ENCODE data around the gene AKR1C2.
"Not testable (repeated sequence)": the region's sequence is repeated elsewhere in the genome, so short reads cannot be mapped to it uniquely, and the experiment has no call there.

The AKR1C2 gene

DNA sequence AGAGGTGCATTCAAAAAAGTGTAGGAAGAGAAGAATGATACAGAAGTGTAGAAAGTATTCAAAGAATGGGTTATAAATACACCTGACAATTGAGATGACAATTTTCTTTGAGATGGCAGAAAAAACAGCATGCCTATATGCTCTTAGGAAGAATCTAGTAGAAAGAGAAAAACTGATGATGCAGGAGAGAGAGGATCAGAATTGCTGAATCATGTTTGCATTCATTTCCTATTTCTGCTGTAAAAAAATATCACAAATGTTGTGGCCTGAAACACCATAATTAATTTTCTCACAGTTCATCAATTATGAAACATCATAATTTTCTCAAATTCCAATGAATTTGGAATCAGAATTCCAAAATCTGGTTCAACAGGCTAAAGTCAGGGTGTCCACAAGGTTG, 50.3 kb downstream of the AKR1C2 start:
- ChIA-PET POLR2A (no interaction called here), CTCF (no interaction called here)
- no peak overlapping the region for H3K4me3 ChIP-seq (ENCODE audit: low read depth, low read length)
- TF ChIP-seq ZNF623 (tag by site-specific recombination; IDR thresholded peaks at IDR 0.05) (no peak), RBAK (tag by site-specific recombination; IDR thresholded peaks at IDR 0.05) (no peak), ZNF140 (tag by site-specific recombination; IDR thresholded peaks at IDR 0.05) (no peak)
- no peaks in the 10 kb centered on the region for H3K36me3 ChIP-seq (ENCODE audit: control insufficient read depth in 2 of 2, insufficient read depth in 1 of 2, low read length in 2 of 2)
- no peak overlapping the region for H3K27ac ChIP-seq (ENCODE audit: extremely low read depth, low read depth, low read length)
- H3K9me3 ChIP-seq (ENCODE audit: control insufficient read depth, insufficient read depth, low read depth, low read length), result no peaks in the 10 kb centered on the region
- no peaks in the 10 kb centered on the region for H3K4me1 ChIP-seq (ENCODE audit: control insufficient read depth, insufficient read depth, low read length)

DNA sequence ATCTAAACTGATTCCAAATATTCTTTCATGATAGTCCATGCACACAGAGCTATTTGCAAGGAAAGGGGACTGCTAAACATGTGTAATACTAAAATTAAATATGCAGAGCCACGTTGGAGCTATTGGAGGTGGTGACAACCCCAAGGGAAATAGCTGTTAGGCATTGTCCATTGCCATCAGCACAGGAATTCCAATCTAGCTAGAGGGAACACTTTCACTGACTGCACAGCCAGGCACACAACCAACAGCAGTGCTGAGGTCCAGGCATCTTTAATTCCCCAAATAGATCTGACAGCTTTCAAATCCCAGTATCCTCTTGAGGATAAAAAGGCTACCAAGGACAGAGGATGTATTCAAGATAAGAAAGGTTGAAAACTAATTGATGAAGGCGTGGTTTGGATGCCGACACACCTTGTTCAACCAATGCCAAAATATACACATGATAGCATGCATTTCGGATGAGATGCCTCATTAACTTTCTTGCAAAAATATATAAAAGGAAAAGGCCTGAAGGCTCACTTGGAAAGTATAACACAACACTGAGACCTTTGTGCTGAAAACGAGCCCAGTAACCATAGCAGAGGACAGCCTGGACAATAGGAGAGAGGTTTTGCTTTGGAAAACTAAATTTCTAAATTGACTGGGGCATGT, 52.0 kb downstream of the AKR1C2 start:
- H3K9me3 ChIP-seq (ENCODE audit: control insufficient read depth, insufficient read depth, low read depth, low read length); H3K36me3 ChIP-seq (ENCODE audit: control insufficient read depth in 2 of 2, insufficient read depth in 1 of 2, low read length in 2 of 2); H3K4me3 ChIP-seq (ENCODE audit: low read depth, low read length); CTCF ChIA-PET; H3K4me1 ChIP-seq (ENCODE audit: control insufficient read depth, insufficient read depth, low read length); H3K27ac ChIP-seq (ENCODE audit: extremely low read depth, low read depth, low read length); POLR2A ChIA-PET: not testable (repeated sequence)

DNA sequence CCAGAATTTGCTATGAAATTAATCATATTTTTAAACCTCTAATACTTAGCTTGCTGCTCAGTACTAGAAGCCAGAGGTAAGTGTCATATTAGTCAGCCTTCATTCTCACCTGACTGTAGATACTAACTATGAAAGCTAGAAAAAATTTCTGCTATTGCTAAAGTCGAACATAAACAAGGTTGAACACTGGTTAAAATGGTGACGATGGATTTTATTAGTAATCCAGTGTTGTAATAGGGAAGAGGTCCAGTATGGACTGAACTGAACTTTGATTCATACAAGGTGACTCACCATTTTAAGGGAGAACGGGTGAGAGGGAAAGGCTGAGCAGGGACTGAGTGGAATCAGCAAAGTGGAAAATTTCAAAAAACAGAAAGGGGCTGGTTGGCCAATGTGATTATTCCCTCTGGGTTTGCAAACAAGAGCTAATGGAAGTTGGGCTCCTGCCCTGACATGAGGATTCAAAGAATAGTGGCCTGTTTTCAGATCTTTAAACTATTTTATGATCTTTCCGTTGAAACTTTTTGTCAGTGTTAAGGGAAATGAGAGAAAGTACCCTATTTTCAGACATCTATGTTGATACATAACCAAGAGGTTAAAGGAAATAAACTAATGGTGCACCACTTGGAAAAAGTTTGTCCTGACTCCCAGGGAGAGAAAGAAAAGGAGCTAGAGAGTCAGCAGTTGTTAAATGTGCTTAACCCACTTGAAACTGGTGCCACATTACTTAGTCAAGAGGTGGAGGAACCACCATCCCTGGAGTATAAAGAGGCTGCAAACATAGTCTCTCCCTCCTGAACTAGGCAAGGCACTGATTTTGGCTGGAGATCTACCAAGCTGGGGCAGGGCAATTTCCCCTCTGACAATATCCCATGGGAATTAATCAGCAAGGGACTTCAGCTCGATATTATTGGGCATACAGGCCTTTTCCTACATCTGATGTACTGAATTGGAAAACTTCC, 55.7 kb downstream of the AKR1C2 start:
- H3K36me3 ChIP-seq (ENCODE audit: control insufficient read depth in 2 of 2, insufficient read depth in 1 of 2, low read length in 2 of 2), result no peaks in the 10 kb centered on the region
- no peak overlapping the region for H3K4me3 ChIP-seq (ENCODE audit: low read depth, low read length)
- H3K4me1 ChIP-seq (ENCODE audit: control insufficient read depth, insufficient read depth, low read length), result no peaks in the 10 kb centered on the region
- TF ChIP-seq, protein P1, sequence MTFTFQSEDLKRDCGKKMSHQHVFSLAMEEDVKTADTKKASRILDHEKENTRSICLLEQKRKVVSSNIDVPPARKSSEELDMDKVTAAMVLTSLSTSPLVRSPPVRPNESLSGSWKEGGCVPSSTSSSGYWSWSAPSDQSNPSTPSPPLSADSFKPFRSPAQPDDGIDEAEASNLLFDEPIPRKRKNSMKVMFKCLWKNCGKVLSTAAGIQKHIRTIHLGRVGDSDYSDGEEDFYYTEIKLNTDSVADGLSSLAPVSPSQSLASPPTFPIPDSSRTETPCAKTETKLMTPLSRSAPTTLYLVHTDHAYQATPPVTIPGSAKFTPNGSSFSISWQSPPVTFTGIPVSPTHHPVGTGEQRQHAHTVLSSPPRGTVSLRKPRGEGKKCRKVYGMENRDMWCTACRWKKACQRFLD (tag by site-specific recombination; IDR thresholded peaks at IDR 0.05), result no peak
- TF ChIP-seq ZNF626 (tag by site-specific recombination; IDR thresholded peaks at IDR 0.05) (no peak), WT1 (tag by site-specific recombination; IDR thresholded peaks at IDR 0.05) (no peak), ZFP37 (tag by site-specific recombination; IDR thresholded peaks at IDR 0.05) (no peak)
- CTCF ChIA-PET, result interaction anchor here (0.6 to 2.5 kb wide), 3 partner anchors 98 to 1644 kb away, joined by 3 to 12 read pairs (median 3); no protein-coding TSS in a partner anchor
- no peak overlapping the region for H3K27ac ChIP-seq (ENCODE audit: extremely low read depth, low read depth, low read length)
- H3K9me3 ChIP-seq (ENCODE audit: control insufficient read depth, insufficient read depth, low read depth, low read length), result no peaks in the 10 kb centered on the region
- POLR2A ChIA-PET, result no interaction called here

DNA sequence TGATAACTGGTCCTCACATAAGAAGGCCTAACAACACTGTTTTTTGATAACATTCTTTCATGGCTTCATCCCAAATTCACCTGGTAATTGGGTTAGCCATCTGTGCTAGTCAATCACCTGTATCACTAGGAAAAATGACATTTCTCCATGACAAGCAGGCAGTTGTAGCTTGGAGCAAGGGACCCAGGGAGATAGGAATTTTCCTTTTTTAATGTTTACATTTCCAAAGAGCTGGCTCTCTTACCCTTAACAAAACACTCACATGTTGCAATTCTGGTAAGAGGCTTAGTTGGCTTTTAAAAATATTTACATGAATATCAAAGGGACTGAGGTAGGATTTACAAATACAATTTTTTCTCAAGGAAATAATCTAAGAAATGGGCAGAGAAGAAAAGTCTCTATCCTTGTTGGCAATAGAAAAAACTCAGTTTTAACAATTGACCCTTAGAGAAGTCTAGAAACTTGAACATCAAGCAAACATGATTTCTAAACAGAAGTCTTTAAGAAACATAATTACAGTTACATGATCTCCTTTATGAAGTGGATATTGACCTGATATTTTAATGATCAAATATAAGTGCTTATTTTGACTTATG, 56.5 kb downstream of the AKR1C2 start:
- TF ChIP-seq ZNF621 (tag by site-specific recombination; IDR thresholded peaks at IDR 0.05), result no peak
- no peak for TF ChIP-seq ZNF341 (tag by site-specific recombination; IDR thresholded peaks at IDR 0.05; ENCODE audit: low read depth)
- TF ChIP-seq, protein P2, sequence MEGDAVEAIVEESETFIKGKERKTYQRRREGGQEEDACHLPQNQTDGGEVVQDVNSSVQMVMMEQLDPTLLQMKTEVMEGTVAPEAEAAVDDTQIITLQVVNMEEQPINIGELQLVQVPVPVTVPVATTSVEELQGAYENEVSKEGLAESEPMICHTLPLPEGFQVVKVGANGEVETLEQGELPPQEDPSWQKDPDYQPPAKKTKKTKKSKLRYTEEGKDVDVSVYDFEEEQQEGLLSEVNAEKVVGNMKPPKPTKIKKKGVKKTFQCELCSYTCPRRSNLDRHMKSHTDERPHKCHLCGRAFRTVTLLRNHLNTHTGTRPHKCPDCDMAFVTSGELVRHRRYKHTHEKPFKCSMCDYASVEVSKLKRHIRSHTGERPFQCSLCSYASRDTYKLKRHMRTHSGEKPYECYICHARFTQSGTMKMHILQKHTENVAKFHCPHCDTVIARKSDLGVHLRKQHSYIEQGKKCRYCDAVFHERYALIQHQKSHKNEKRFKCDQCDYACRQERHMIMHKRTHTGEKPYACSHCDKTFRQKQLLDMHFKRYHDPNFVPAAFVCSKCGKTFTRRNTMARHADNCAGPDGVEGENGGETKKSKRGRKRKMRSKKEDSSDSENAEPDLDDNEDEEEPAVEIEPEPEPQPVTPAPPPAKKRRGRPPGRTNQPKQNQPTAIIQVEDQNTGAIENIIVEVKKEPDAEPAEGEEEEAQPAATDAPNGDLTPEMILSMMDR (tag by site-specific recombination; IDR thresholded peaks at IDR 0.05), result no peak
- TF ChIP-seq, protein P3, sequence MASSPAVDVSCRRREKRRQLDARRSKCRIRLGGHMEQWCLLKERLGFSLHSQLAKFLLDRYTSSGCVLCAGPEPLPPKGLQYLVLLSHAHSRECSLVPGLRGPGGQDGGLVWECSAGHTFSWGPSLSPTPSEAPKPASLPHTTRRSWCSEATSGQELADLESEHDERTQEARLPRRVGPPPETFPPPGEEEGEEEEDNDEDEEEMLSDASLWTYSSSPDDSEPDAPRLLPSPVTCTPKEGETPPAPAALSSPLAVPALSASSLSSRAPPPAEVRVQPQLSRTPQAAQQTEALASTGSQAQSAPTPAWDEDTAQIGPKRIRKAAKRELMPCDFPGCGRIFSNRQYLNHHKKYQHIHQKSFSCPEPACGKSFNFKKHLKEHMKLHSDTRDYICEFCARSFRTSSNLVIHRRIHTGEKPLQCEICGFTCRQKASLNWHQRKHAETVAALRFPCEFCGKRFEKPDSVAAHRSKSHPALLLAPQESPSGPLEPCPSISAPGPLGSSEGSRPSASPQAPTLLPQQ (tag by site-specific recombination; IDR thresholded peaks at IDR 0.05), result no peak
- TF ChIP-seq HOXC10 (CRISPR knock-in tag; IDR thresholded peaks at IDR 0.05), result no peak
- no peak for TF ChIP-seq SCRT2 (tag by site-specific recombination; IDR thresholded peaks at IDR 0.05)
- no peak for TF ChIP-seq ZEB2 (tag by site-specific recombination; IDR thresholded peaks at IDR 0.05)
- TF ChIP-seq, protein P4, sequence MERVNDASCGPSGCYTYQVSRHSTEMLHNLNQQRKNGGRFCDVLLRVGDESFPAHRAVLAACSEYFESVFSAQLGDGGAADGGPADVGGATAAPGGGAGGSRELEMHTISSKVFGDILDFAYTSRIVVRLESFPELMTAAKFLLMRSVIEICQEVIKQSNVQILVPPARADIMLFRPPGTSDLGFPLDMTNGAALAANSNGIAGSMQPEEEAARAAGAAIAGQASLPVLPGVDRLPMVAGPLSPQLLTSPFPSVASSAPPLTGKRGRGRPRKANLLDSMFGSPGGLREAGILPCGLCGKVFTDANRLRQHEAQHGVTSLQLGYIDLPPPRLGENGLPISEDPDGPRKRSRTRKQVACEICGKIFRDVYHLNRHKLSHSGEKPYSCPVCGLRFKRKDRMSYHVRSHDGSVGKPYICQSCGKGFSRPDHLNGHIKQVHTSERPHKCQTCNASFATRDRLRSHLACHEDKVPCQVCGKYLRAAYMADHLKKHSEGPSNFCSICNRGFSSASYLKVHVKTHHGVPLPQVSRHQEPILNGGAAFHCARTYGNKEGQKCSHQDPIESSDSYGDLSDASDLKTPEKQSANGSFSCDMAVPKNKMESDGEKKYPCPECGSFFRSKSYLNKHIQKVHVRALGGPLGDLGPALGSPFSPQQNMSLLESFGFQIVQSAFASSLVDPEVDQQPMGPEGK (tag by site-specific recombination; IDR thresholded peaks at IDR 0.05), result no peak
- no peak for TF ChIP-seq MEIS1 (CRISPR knock-in tag; IDR thresholded peaks at IDR 0.05; ENCODE audit: borderline replicate concordance)
- no peak for TF ChIP-seq ZNF433 (tag by site-specific recombination; IDR thresholded peaks at IDR 0.05; ENCODE audit: low read depth)
- TF ChIP-seq ZNF248 (tag by site-specific recombination; IDR thresholded peaks at IDR 0.05), result no peak
- Histone ChIP-seq H3K27ac (ENCODE audit: extremely low read depth, low read depth, low read length) (no peak overlapping the region), H3K4me1 (ENCODE audit: control insufficient read depth, insufficient read depth, low read length) (no peaks in the 10 kb centered on the region), H3K36me3 (ENCODE audit: control insufficient read depth in 2 of 2, insufficient read depth in 1 of 2, low read length in 2 of 2) (no peaks in the 10 kb centered on the region), H3K9me3 (ENCODE audit: control insufficient read depth, insufficient read depth, low read depth, low read length) (no peaks in the 10 kb centered on the region), H3K4me3 (ENCODE audit: low read depth, low read length) (no peak overlapping the region)
- ChIA-PET CTCF (interaction anchor here (1.2 to 2.5 kb wide), 2 partner anchors 97 to 132 kb away, joined by 3 to 12 read pairs; no protein-coding TSS in a partner anchor), POLR2A (no interaction called here)
